HG03571 (cell line): ENCODE data around the gene SPTBN1.
"Not testable (repeated sequence)": the region's sequence is repeated elsewhere in the genome, so short reads cannot be mapped to it uniquely, and the experiment has no call there.

Experiments used
- ATAC-seq: cut with Tn5 transposase; IDR thresholded peaks from one replicate; pipeline ENCODE4 v1.9.1; 2021; ENCODE audit not compliant: unreplicated experiment

Gene SPTBN1

GRCh38 chr2:54525321-54525720, 69.2 kb downstream of the SPTBN1 start:
- ATAC-seq = no peak

GRCh38 chr2:54526226-54526879, 70.2 kb downstream of the SPTBN1 start:
- ATAC-seq = no peak

- no peak for ATAC-seq
Measured at GRCh38 chr2:54528311-54528955, 72.3 kb downstream of the SPTBN1 start.

GRCh38 chr2:54529518-54529917, 73.4 kb downstream of the SPTBN1 start:
- ATAC-seq = not testable (repeated sequence)

GRCh38 chr2:54529935-54530334, 73.8 kb downstream of the SPTBN1 start:
- no peak for ATAC-seq

GRCh38 chr2:54531558-54531957, 75.4 kb downstream of the SPTBN1 start:
- no peak for ATAC-seq

GRCh38 chr2:54534221-54534620, 78.1 kb downstream of the SPTBN1 start:
- no peak for ATAC-seq

GRCh38 chr2:54534625-54535024, 78.5 kb downstream of the SPTBN1 start:
- no peak for ATAC-seq

- no peak for ATAC-seq
Measured at GRCh38 chr2:54535599-54536195, 79.6 kb downstream of the SPTBN1 start.

- no peak for ATAC-seq
Measured at GRCh38 chr2:54536720-54537119, 80.6 kb downstream of the SPTBN1 start.

GRCh38 chr2:54538537-54538936, 82.4 kb downstream of the SPTBN1 start:
- no peak for ATAC-seq

GRCh38 chr2:54539683-54540082, 83.6 kb downstream of the SPTBN1 start:
- ATAC-seq = no peak

GRCh38 chr2:54540194-54540593, 84.1 kb downstream of the SPTBN1 start:
- no peak for ATAC-seq

- no peak for ATAC-seq
Measured at GRCh38 chr2:54541995-54542394, 85.9 kb downstream of the SPTBN1 start.

GRCh38 chr2:54543733-54544396, 87.7 kb downstream of the SPTBN1 start:
- ATAC-seq = no peak

- peak; percentile 74 for ATAC-seq
Measured at GRCh38 chr2:54545702-54546450, 89.7 kb downstream of the SPTBN1 start.

GRCh38 chr2:54546518-54546917, 90.4 kb downstream of the SPTBN1 start:
- ATAC-seq = no peak

GRCh38 chr2:54546923-54547720, 91.0 kb downstream of the SPTBN1 start:
- ATAC-seq = peak; percentile 44

- no peak for ATAC-seq
Measured at GRCh38 chr2:54549430-54549829, 93.3 kb downstream of the SPTBN1 start.

- ATAC-seq = no peak
Measured at GRCh38 chr2:54549917-54550518, 93.9 kb downstream of the SPTBN1 start.
